GM21515 (cell line): Measurements from ENCODE around the gene STEEP1.
"Not testable (repeated sequence)": the region's sequence is repeated elsewhere in the genome, so short reads cannot be mapped to it uniquely, and the experiment has no call there.

ENCODE experiments used
- ATAC-seq: cut with Tn5 transposase; IDR thresholded peaks from one replicate; pipeline ENCODE4 v1.9.1; 2021; ENCODE audit not compliant: unreplicated experiment

The STEEP1 gene

DNA sequence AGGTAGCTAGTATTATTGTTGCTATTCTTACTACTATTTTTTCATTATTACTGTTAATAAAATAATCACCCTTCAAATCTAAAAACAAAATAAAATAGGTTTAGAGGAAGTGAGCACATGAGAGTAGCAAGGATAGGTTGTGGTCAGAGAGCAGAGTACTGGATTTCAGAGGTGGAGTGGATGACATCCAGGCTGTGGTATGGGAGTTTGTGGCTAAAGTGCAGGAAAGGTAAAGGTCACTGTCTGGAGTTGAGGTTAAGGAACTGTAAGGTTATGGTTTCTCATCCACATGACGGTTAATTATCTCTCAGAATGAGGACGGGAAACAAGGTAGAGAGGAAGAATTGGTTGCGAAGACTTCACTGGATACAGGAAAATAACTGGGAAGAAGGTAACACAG, 27.7 kb downstream of the STEEP1 start:
- no peak for ATAC-seq

DNA sequence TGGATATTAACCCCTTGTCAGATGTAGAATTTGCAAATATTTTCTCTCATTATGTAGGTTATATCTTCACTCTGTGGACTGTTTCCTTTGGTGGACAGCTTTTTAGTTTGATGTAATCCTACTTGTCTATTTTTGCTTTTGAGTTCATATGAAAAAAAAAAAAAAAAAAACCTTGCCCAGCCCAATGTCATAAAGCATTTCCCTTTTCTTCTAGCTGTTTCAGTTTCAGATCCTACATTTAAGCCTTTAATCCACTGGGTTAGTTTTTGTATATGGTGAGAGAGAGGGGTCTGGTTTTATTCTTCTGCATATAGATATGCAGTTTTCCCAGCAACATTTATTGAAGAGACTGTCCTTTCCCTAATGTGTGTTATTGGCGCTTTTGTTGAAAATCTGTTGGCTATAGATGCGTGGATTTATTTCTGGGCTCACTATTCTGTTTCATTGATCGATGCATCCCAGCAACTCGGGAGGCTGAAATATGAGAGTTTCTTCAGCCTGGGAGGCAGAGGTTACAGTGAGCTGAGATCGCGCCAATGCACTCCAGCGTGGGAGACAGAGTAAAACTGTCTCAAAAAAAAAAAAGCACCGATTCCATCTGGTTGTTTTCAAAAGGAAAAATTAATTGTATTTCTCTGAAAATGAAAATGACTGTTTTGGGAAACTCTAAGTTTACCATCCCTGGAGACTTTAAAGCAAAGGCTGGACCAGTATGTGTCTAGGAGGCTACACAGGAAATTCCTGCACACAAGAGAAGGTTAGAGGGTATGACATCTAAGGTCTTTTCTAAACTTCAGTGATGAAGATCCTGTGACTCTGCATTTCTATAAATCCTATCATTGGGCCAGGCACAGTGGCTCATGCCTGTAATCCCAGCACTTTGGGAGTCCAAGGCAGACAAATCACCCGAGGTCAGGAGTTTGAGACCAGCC, 35.6 kb downstream of the STEEP1 start:
- no peak for ATAC-seq

DNA sequence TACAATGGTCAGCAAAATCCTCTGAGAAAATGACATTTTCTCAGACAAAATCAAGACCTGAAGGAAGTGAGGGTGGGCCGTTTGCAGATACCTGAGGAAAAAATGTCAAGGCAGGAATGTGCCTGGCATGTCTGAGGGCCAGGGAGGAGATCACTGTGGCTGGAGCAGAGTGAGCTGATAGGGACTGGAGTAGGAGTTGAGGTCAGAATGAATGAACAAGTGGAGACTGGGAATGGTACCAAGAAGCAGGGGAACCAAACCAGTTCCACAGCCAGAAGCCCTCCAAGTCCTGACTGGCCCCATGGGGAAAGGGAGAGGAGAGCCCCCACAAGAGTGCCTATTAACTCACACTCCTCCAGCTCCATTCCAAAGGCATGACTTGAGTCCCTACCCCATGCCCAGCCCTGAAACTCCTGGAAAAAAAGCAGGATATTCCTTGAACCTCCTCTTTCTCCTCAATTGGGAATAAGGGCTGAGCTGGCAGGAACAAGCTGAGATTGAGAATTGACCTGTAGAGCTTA, 41.5 kb downstream of the STEEP1 start:
- ATAC-seq = no peak

DNA sequence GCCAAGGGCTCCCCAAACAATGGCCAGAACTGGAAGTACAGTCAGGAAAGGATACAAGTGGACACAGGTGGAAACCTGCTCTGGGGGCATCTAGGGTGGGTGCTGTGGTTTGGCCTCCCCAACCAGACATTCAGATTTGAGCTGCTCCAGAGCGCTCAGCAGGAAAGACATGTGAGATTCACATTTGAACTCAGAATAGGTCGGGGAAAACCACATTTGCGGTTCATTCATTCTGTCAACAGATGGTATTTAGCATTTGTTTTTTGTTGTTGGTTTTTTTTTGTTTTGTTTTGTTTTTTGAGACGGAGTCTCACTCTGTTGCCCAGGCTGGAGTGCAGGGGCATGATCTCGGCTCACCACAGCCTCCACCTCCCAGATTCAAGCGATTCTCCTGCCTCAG, 44.0 kb downstream of the STEEP1 start:
- ATAC-seq = no peak

DNA sequence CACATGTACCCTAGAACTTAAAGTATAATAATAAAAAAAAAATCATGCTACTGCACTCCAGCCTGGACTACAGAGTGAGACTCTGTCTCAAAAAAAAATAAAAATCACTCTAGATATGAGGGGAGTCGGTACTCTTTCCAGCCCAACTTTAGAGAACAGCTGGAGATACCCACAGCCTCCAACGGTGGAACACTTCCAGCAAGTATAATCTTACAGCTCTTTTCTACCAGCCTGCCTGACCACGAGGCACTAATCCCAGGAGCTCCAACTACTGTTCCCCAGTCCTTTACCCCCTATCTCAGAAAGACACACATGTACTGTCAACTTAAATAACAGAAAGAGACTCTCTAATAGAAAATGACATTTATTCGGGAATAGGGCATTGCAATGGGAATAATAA, 46.8 kb downstream of the STEEP1 start:
- ATAC-seq = no peak

DNA sequence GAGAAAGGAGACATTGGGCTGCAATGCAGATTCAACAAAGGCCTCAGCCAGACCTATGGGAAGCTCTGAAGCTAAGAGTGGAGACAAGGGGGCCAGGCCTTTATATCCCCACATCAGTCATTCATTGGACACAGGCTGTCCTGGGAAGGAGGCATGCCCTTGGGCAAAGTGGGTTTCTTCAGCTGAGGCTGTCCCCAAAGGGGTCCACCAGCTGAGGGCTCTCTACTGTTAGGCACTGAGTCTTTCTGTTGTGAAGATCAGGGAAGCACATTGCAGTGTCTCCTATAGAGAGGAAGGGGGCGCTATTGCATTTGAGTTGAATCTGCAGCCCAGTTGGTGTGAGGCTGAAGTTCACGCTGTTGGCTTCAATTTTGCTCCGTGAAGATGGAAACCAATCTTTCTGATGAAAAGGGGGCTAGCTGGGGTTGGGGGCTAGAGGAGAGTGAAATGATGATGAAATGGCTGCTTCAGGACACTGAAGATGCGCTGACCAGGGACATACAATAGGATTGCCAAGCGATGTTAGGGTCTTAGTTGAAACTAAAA, 49.0 kb downstream of the STEEP1 start:
- ATAC-seq = peak; percentile 77

DNA sequence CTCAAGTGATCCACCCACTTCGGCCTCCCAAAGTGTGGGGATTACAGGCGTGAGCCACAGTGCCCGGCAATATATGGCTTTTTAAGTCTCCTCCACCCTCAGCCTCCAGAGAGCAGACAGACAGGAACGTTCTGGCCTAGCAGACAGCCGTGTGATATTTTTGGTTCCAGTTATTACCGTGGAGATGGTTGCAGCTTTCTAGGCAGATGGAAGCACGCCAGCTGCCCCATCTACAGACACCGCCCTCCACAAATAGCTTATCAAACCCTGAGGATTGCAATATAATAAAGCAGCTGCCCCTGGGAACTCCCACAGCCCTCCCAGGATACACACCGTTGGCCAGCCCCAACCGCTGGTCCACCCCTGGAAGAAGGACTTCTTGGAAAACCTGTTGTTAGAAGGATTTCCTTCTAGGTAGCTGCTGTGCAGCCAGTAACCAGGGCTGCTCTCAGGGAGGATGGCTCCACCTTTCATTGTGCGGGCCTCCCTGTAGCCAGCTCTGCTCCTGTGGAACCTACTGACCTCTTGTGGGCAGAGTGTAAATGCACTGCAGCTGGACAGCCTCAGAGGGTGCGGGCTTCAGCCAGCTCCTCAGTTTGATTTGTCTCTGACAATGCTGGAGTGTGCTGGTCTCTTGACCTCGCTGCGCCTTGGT, 52.9 kb downstream of the STEEP1 start:
- ATAC-seq = no peak

DNA sequence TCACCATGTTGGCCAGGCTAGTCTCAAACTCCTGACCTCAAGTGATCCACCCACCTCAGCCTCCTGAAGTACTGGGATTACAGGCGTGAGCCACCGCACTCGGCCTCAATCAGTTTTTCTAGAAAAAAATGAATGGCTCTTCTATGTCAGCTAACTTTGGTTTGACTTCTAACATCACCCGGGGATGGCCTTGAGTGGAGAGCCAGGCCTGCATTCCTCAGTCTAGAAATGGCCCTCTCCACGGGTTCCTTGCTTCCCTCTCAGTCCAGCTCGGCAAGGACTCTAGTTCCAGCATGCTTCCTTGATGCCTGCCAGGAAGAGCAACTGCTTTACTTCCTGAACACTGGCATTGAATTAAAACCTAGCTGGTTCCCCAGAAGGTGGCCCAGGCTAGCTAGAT, 58.0 kb downstream of the STEEP1 start:
- no peak for ATAC-seq

DNA sequence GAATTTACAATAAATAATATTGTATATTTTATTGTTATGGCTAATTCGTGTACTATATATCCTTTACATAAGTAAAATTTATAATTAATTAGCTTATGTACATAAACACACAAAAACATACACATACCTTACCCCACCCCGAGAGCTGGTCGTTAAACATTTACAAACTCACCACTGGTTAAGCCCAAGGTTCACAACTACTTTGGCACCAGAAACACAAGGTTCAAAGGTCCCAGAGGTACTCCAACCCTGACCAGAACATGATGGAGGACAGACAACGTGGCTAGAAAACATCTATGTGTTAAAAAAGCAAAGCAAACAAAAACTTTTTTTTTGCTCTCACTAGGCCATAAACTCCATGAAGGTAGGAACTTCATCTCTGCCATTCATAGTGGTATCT, 59.3 kb downstream of the STEEP1 start:
- ATAC-seq = no peak

DNA sequence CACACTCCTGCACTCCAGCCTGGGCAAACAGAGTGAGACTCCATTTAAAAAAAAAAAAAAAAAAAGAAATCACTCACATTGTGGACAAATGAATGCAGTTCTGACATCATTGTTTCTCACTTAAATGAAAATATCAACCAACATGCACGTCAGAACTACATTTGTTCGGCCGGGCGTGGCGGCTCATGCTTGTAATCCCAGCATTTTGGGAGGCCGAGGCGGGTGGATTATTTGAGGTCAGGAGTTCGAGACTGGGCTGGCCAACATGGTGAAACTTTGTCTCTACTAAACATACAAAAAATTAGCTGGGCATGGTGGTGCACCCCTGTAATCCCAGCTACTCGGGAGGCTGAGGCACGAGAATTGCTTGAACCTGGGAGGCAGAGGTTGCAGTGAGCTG, 60.1 kb downstream of the STEEP1 start:
- ATAC-seq = not testable (repeated sequence)

DNA sequence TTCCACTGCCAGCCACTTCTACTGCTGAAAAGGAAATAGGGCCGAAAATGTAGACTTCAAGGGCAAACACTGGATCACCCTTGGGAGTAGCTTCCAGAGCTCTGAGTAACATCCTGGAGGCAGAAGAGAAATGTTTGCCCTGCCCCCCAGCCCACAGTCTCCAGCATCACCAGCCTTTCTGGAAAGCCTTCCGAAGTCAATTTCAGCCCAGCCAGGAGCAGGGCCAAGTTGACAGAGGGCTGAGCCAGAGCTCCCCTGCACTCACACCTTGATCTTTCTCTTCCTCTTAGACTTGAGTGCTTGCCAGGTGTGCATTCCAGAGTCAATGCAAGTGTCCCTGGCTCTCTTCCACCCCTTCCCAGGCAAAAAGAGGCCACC, 61.7 kb downstream of the STEEP1 start:
- no peak for ATAC-seq

DNA sequence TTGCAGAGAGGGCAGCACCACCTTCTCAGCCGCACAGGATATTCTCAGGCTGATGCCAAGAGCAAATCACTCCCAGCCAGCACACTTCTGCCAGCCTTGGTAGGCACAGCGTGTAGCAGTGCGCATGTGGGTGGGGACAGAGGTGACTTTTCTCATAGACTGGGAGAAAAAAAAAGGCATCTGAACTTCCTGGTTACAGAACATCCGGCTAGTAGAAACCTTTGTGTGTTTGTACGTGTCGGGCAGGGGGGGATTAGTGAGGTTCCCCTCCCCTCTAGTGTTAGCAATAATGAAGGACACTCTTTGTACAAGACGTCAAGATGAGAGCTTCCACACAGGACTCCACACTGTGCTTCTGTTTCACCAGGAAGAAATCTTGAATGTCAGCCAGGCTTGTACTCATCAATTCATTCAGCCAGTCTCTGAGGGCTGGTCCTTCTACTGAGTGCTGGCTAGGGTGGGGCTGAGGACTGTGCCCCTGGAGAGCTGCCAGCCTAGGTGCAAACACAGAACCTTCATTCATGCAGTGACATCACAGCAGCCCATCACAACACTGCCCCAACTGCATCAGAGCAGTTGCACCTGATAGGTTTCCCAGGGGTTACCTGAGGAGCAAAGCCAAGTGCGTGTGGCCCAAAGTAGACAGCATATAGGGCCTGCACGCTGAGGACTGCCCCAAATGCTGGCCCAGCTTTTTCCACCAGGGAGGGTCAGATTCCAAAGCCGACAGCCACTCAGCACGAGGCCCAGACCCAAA, 62.3 kb downstream of the STEEP1 start:
- ATAC-seq = no peak

DNA sequence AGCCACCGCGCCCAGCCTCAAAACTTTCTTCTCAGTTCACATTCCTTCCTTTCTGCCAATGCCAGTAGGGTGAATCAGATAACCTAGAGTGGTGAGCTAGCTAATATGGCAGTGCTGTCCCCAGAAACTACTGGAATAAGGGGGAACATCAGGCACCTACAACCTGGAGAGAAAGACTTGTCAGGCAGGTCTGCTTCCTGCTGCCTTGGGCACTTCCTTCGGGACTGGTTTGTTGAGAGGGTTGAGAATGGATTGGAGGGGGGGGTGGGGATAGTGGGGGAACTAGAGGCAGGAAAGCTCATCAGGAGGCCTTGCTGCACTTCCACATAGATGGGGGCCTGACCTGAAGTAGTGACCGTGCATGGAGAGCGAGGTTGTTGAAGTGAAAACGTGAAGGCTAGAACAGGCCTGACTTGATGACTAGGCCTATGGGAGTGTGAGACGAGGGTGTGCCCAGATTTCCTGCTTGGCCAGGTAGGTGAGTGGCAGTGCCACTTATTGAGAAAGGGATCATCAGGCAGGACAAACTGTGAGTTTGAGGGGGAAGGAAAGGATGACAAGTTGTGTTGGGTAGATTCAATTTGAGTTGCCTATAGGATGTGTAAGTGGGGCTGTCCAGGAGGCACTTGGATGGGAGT, 63.6 kb downstream of the STEEP1 start:
- no peak for ATAC-seq

DNA sequence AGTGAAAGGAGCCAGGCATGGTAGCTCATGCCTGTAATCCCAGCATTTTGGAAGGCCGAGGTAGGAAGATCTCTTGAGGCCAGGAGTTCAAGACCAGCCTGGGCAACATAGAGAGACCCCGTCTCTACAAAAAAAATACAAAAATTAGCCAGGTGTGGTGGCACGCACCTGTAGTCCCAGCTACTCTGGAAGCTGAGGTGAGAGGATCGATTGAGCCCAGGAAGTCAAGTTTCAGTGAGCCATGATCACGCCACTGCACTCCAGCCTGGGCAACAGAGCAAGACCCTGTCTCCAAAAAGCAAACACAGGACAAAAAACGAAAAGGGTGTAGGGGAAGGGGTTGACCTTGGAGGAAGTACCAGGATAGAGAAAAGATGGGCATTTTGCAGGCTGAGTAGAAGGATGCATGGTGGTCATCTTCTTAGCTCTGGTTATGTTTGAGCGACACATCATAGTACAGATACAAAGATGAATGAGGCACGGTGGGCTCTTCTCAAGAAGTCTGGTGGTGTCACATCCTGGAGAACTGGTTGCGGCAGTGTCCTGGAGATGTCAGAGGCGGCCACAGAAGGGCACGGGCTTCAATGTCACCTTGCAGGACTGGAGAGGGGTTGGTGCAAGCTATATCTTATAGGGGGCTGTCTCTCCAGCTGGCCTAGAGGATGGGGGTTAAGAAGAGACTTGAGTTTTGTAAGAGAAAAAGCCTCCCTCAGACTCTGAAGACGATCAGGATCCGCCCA, 65.0 kb downstream of the STEEP1 start:
- ATAC-seq = no peak

DNA sequence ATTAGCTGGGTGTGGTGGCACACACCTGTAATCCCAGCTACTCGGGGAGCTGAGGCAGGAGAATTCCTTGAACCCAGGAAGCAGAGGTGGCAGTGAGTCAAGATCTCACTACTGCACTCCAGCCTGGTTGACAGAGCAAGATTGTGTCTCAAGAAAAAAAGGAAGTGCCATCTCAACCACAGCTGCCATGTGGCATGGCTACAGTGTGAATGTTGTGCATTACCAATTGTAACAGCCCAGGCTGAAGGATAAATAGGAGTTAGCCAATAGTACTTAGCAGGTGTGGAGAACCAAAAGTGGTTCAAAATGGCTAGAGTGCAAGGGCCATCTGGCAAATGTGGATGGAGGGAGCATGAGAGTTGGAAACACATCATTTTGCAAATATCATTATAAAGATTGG, 68.0 kb downstream of the STEEP1 start:
- ATAC-seq = no peak

DNA sequence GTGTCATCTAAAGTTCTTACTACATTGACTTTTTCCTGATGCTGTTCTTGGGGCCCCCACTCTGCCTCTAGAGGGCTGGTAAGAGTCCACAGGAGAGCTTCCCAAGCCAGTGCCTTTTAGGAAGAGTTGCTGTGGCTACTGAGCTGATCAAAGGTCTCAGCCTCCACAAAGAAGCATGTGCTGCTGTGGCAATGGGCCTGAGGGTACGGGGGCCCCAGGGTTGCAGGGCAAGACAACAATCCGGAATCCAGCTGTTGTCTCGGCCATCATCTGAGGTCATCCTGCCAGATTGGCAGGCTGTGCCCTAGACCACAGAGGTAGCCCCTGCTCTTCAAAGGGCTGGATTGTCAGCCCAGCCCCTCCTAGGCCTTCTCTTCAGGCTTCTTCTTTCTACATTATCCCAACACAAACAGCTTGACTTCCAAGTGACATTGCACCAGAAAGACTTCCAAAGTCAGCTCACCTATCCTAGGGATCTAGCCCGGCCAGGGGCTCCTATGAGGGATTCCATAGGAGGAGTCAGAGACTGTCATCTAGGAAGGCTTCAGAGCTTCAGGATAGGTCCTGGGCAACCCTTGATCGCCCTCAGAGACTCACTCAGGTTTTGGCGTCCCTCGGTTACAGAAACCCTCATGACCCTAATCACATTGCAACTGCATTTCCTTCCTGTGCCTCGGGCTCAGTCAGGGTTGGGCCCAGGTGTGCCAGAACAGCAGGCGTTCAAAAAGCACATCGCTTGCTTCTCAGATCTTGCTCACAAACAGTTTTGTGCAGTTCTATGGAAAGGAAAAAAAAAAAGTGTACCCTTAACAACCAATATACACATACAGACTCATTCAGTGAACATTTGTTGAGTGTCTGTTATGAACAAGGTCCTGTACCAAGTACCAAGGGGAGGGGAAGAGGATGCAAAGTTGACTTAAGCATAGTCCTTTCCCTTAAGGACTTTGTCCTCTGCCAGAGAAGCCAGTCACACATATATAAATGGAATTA, 69.2 kb downstream of the STEEP1 start:
- ATAC-seq = no peak

DNA sequence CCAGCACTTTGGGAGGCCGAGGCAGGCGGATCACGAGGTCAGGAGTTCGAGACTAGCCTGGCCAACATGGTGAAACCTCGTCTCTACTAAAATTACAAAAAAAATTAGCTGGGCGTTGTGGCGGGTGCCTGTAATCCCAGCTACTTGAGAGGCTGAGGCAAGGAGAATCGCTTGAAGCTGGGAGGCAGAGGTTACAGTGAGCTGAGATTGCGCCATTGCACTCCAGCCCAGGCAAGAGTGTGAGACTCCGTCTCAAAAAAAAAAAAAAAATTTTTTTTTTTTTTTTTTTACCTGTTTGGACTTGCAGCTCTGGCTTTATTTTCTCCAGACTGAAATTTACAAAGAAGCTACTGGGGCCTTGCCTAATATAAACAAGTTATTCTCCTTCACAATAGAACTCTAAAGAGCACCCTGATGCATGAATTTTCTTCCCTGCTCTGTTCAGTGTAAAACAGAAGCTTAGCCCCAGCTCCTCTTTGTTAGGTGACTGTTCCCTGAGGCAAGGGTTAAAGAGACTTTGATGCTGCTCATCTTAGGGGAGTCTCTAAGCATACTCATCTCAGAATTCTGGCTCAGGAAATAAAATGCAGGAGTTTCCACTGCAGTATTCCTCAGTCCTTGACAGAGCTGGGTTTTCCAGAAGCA, 71.2 kb downstream of the STEEP1 start:
- ATAC-seq = not testable (repeated sequence)

DNA sequence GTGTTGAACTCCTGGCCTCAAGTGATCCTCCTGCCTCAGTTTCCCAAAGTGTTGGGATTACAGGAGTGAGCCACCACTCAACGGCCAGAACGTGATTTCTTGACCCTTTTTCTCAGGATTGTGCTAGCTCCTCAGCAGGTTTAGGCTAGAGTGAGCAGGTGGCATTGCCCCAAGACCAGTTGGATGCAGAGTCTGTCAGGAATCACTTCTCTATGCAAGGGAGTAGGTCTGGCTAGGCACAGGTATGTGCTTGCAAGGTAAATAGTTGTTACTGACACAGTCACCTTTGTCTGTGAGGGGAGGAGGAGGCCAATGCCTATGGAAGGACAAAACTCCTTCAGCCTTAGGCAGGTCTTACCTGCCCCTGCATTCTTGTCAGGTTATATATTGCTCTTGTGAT, 72.7 kb downstream of the STEEP1 start:
- no peak for ATAC-seq
